Measurements from ENCODE around the gene LGALS4. TPM values are rescaled to one million over a fixed set of nuclear protein-coding genes. Genes with fewer than 3 reads are reported as not detected.

Gene LGALS4
- total and polyA plus RNA-seq, 9 of the 15 experiments (the other 6 are each of a cell fraction or from before 2014, with no cell fraction given) = 0.08 to 1.1 (median 0.30) TPM; not detected in 3

DNA sequence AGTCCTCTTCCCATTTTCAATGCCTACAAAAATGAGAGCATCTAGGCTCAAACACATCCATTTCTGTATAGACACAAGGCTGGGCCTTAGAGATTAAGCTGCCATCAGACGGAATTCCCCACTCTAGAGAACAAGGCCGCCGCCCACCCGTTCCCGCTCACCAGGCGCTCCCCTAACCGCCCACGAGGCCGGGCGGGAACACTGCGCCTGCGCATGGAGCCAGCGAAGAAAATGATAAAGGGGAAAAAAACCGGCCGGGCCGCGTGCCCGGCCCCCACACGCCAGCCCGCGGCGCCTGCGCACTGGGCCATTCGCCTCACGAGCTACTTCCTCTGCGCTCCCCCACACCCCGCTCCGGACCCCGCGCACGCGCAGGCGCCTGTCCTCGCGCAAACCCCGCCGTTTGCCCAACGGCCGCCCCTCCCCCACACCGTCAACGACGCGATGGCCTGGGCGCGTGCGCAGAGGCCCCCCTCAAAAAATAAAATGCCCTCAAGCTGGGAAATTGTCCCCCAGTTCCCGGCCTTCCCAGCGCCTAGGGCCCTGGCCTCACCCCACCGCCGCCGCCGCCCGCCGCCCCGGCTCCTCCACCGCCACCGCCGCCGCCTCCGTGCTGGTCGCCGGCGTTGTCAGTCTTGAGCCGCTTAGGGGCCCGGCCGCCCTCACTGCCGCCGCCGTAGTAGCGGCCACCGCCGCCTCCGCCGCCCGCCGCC lies 36.6 kb upstream of the LGALS4 start (continued):
- TF ChIP-seq, protein P1, sequence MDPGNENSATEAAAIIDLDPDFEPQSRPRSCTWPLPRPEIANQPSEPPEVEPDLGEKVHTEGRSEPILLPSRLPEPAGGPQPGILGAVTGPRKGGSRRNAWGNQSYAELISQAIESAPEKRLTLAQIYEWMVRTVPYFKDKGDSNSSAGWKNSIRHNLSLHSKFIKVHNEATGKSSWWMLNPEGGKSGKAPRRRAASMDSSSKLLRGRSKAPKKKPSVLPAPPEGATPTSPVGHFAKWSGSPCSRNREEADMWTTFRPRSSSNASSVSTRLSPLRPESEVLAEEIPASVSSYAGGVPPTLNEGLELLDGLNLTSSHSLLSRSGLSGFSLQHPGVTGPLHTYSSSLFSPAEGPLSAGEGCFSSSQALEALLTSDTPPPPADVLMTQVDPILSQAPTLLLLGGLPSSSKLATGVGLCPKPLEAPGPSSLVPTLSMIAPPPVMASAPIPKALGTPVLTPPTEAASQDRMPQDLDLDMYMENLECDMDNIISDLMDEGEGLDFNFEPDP (CRISPR knock-in tag; IDR thresholded peaks at IDR 0.05) = 0 out of 2 replicates have a peak, but pooled peaks have one; percentile 12
- TF ChIP-seq MEIS2 (IDR thresholded peaks at IDR 0.05; ENCODE audit: partially characterized antibody) (peak; percentile 96), ZNF224 (CRISPR knock-in tag; IDR thresholded peaks at IDR 0.05) (no peak), CREB1 (IDR thresholded peaks at IDR 0.05) (no peak; the same call in 1 of the 2 replicates), CREB1 (CRISPR knock-in tag; IDR thresholded peaks at IDR 0.05) (no peak), FOXM1 (IDR thresholded peaks at IDR 0.05; ENCODE audit: low read depth) (no peak), FOXM1 (CRISPR knock-in tag; IDR thresholded peaks at IDR 0.05; ENCODE audit: low read depth) (peak; percentile 58; the same call in 1 of the 2 replicates), EWSR1 (IDR thresholded peaks at IDR 0.05; ENCODE audit: borderline replicate concordance, low read depth, partially characterized antibody) (no peak), ZNF165 (CRISPR knock-in tag; IDR thresholded peaks at IDR 0.05; ENCODE audit: borderline replicate concordance) (no peak), MYBL2 (IDR thresholded peaks at IDR 0.05; ENCODE audit: low read depth) (no peak), MYBL2 (CRISPR knock-in tag; IDR thresholded peaks at IDR 0.05; ENCODE audit: borderline replicate concordance) (no peak), ZNF384 (IDR thresholded peaks at IDR 0.05; ENCODE audit: low read depth, low read length) (peak; percentile 97), BDP1 (IDR thresholded peaks at IDR 0.05; ENCODE audit: insufficient read depth, insufficient read length) (no peak), NONO (IDR thresholded peaks at IDR 0.05; ENCODE audit: low read depth in 2 of 2, low read length in 1 of 2) (peak in 1 of 2 experiments; percentile 64; a peak in 1 of 4 replicates), PHF8 (IDR thresholded peaks at IDR 0.05; ENCODE audit: borderline replicate concordance, low read length) (peak; percentile 75; the same call in 1 of the 2 replicates)
- TF ChIP-seq, protein P2, sequence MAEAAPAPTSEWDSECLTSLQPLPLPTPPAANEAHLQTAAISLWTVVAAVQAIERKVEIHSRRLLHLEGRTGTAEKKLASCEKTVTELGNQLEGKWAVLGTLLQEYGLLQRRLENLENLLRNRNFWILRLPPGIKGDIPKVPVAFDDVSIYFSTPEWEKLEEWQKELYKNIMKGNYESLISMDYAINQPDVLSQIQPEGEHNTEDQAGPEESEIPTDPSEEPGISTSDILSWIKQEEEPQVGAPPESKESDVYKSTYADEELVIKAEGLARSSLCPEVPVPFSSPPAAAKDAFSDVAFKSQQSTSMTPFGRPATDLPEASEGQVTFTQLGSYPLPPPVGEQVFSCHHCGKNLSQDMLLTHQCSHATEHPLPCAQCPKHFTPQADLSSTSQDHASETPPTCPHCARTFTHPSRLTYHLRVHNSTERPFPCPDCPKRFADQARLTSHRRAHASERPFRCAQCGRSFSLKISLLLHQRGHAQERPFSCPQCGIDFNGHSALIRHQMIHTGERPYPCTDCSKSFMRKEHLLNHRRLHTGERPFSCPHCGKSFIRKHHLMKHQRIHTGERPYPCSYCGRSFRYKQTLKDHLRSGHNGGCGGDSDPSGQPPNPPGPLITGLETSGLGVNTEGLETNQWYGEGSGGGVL (CRISPR knock-in tag; IDR thresholded peaks at IDR 0.05) = no peak
- TF ChIP-seq, protein P3, sequence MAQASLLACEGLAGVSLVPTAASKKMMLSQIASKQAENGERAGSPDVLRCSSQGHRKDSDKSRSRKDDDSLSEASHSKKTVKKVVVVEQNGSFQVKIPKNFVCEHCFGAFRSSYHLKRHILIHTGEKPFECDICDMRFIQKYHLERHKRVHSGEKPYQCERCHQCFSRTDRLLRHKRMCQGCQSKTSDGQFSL (CRISPR knock-in tag; IDR thresholded peaks at IDR 0.05) = peak; percentile 86
- TF ChIP-seq, protein P3 (tag; IDR thresholded peaks at IDR 0.05) = peak in 1 of 2 experiments; percentile 84; a peak in 2 of 4 replicates
- TF ChIP-seq, protein P4, sequence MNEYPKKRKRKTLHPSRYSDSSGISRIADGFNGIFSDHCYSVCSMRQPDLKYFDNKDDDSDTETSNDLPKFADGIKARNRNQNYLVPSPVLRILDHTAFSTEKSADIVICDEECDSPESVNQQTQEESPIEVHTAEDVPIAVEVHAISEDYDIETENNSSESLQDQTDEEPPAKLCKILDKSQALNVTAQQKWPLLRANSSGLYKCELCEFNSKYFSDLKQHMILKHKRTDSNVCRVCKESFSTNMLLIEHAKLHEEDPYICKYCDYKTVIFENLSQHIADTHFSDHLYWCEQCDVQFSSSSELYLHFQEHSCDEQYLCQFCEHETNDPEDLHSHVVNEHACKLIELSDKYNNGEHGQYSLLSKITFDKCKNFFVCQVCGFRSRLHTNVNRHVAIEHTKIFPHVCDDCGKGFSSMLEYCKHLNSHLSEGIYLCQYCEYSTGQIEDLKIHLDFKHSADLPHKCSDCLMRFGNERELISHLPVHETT (CRISPR knock-in tag; conservative IDR thresholded peaks at IDR 0.05 in 1 of 2, IDR thresholded peaks at IDR 0.05 in 1 of 2) = peak in 1 of 2 experiments; percentile 90; a peak in 2 of 4 replicates
